Measurements from ENCODE around the gene STRADA.

Gene STRADA

GRCh38 chr17:63694229-63694949 lies 47.2 kb downstream of the STRADA start:
- Histone ChIP-seq H3K36me3 (ENCODE audit: insufficient read depth, low read length) (peaks cover 38% of the 10 kb centered on the region), H3K27ac (ENCODE audit: low read depth, low read length) (no peak overlapping the region), H3K9me3 (ENCODE audit: insufficient read depth, low read depth, low read length) (no peaks in the 10 kb centered on the region), H3K4me3 (ENCODE audit: low read length) (no peak overlapping the region), H3K4me1 (ENCODE audit: insufficient read depth, low read length) (peaks cover 3% of the 10 kb centered on the region; the same call in 1 of the 2 replicates), H3K9ac (ENCODE audit: low read depth, low read length) (no peak overlapping the region), H3K27me3 (ENCODE audit: insufficient read depth, low read length) (no peaks in the 10 kb centered on the region)
- WGBS, result 75% methylated on average over 12 of the region's 12 CpGs

- Histone ChIP-seq H3K9me3 (ENCODE audit: insufficient read depth, low read depth, low read length) (no peaks in the 10 kb centered on the region), H3K27me3 (ENCODE audit: insufficient read depth, low read length) (no peaks in the 10 kb centered on the region), H3K36me3 (ENCODE audit: insufficient read depth, low read length) (peaks cover 46% of the 10 kb centered on the region), H3K4me3 (ENCODE audit: low read length) (no peak overlapping the region), H3K9ac (ENCODE audit: low read depth, low read length) (no peak overlapping the region), H3K4me1 (ENCODE audit: insufficient read depth, low read length) (peaks cover 3% of the 10 kb centered on the region; the same call in 1 of the 2 replicates), H3K27ac (ENCODE audit: low read depth, low read length) (no peak overlapping the region)
- 94% methylated on average over 18 of the region's 18 CpGs for WGBS
Observed at GRCh38 chr17:63693411-63694113, 48.0 kb downstream of the STRADA start.

- H3K4me1 ChIP-seq (ENCODE audit: insufficient read depth, low read length), result no peaks in the 10 kb centered on the region; the same call in 1 of the 2 replicates
- WGBS, result 96% methylated on average over 11 of the region's 11 CpGs
- no peak overlapping the region for H3K27ac ChIP-seq (ENCODE audit: low read depth, low read length)
- no peaks in the 10 kb centered on the region for H3K27me3 ChIP-seq (ENCODE audit: insufficient read depth, low read length)
- no peak overlapping the region for H3K9ac ChIP-seq (ENCODE audit: low read depth, low read length)
- peaks cover 43% of the 10 kb centered on the region for H3K36me3 ChIP-seq (ENCODE audit: insufficient read depth, low read length)
- no peak overlapping the region for H3K4me3 ChIP-seq (ENCODE audit: low read length)
- H3K9me3 ChIP-seq (ENCODE audit: insufficient read depth, low read depth, low read length), result no peaks in the 10 kb centered on the region
Observed at GRCh38 chr17:63692195-63692816, 49.3 kb downstream of the STRADA start.

- Histone ChIP-seq H3K9me3 (ENCODE audit: insufficient read depth, low read depth, low read length) (no peaks in the 10 kb centered on the region), H3K36me3 (ENCODE audit: insufficient read depth, low read length) (peaks cover 43% of the 10 kb centered on the region), H3K9ac (ENCODE audit: low read depth, low read length) (no peak overlapping the region), H3K27ac (ENCODE audit: low read depth, low read length) (no peak overlapping the region), H3K4me3 (ENCODE audit: low read length) (no peak overlapping the region), H3K4me1 (ENCODE audit: insufficient read depth, low read length) (no peaks in the 10 kb centered on the region; the same call in 1 of the 2 replicates), H3K27me3 (ENCODE audit: insufficient read depth, low read length) (no peaks in the 10 kb centered on the region)
- WGBS, result 97% methylated on average over 14 of the region's 14 CpGs
Observed at GRCh38 chr17:63689479-63689878, 52.1 kb downstream of the STRADA start.

- Histone ChIP-seq H3K9ac (ENCODE audit: low read depth, low read length) (no peak overlapping the region), H3K36me3 (ENCODE audit: insufficient read depth, low read length) (peaks cover 43% of the 10 kb centered on the region)
Observed at GRCh38 chr17:63688396-63689020, 53.1 kb downstream of the STRADA start.

GRCh38 chr17:63686138-63686685 lies 55.4 kb downstream of the STRADA start:
- no peak overlapping the region for H3K4me3 ChIP-seq (ENCODE audit: low read length)
- H3K9me3 ChIP-seq (ENCODE audit: insufficient read depth, low read depth, low read length), result no peaks in the 10 kb centered on the region
- no peak overlapping the region for H3K27ac ChIP-seq (ENCODE audit: low read depth, low read length)
- no peak overlapping the region for H3K9ac ChIP-seq (ENCODE audit: low read depth, low read length)
- 93% methylated on average over 3 of the region's 3 CpGs for WGBS
- H3K4me1 ChIP-seq (ENCODE audit: insufficient read depth, low read length), result no peaks in the 10 kb centered on the region
- peaks cover 49% of the 10 kb centered on the region for H3K36me3 ChIP-seq (ENCODE audit: insufficient read depth, low read length)
- H3K27me3 ChIP-seq (ENCODE audit: insufficient read depth, low read length), result no peaks in the 10 kb centered on the region

More at GRCh38 chr17:63688396-63689020, 53.1 kb downstream of the STRADA start:
- Histone ChIP-seq H3K9me3 (ENCODE audit: insufficient read depth, low read depth, low read length) (no peaks in the 10 kb centered on the region), H3K27ac (ENCODE audit: low read depth, low read length) (no peak overlapping the region), H3K27me3 (ENCODE audit: insufficient read depth, low read length) (no peaks in the 10 kb centered on the region), H3K4me1 (ENCODE audit: insufficient read depth, low read length) (no peaks in the 10 kb centered on the region), H3K4me3 (ENCODE audit: low read length) (no peak overlapping the region)
- 88% methylated on average over 12 of the region's 12 CpGs for WGBS

GRCh38 chr17:63685578-63685977 lies 56.0 kb downstream of the STRADA start:
- Histone ChIP-seq H3K27ac (ENCODE audit: low read depth, low read length) (no peak overlapping the region), H3K9ac (ENCODE audit: low read depth, low read length) (no peak overlapping the region), H3K36me3 (ENCODE audit: insufficient read depth, low read length) (peaks cover 42% of the 10 kb centered on the region), H3K4me1 (ENCODE audit: insufficient read depth, low read length) (no peaks in the 10 kb centered on the region), H3K9me3 (ENCODE audit: insufficient read depth, low read depth, low read length) (no peaks in the 10 kb centered on the region), H3K27me3 (ENCODE audit: insufficient read depth, low read length) (no peaks in the 10 kb centered on the region), H3K4me3 (ENCODE audit: low read length) (no peak overlapping the region)
- WGBS, result no CpG with 5 or more reads among the region's 3 CpGs

GRCh38 chr17:63685041-63685440 lies 56.6 kb downstream of the STRADA start:
- Histone ChIP-seq H3K36me3 (ENCODE audit: insufficient read depth, low read length) (peaks cover 37% of the 10 kb centered on the region), H3K9me3 (ENCODE audit: insufficient read depth, low read depth, low read length) (no peaks in the 10 kb centered on the region), H3K4me3 (ENCODE audit: low read length) (no peak overlapping the region), H3K4me1 (ENCODE audit: insufficient read depth, low read length) (no peaks in the 10 kb centered on the region), H3K27me3 (ENCODE audit: insufficient read depth, low read length) (no peaks in the 10 kb centered on the region), H3K9ac (ENCODE audit: low read depth, low read length) (no peak overlapping the region), H3K27ac (ENCODE audit: low read depth, low read length) (no peak overlapping the region)
- 93% methylated on average over 2 of the region's 2 CpGs for WGBS

GRCh38 chr17:63682981-63683380 lies 58.6 kb downstream of the STRADA start:
- no peak overlapping the region for H3K4me3 ChIP-seq (ENCODE audit: low read length)
- H3K4me1 ChIP-seq (ENCODE audit: insufficient read depth, low read length), result no peaks in the 10 kb centered on the region
- H3K27ac ChIP-seq (ENCODE audit: low read depth, low read length), result no peak overlapping the region
- peaks cover 23% of the 10 kb centered on the region for H3K36me3 ChIP-seq (ENCODE audit: insufficient read depth, low read length)
- H3K9me3 ChIP-seq (ENCODE audit: insufficient read depth, low read depth, low read length), result no peaks in the 10 kb centered on the region
- no peak overlapping the region for H3K9ac ChIP-seq (ENCODE audit: low read depth, low read length)
- H3K27me3 ChIP-seq (ENCODE audit: insufficient read depth, low read length), result no peaks in the 10 kb centered on the region

GRCh38 chr17:63682441-63682840 lies 59.2 kb downstream of the STRADA start:
- no peak overlapping the region for H3K9ac ChIP-seq (ENCODE audit: low read depth, low read length)
- 98% methylated on average over 1 of the region's 1 CpG for WGBS
- no peaks in the 10 kb centered on the region for H3K9me3 ChIP-seq (ENCODE audit: insufficient read depth, low read depth, low read length)
- H3K27me3 ChIP-seq (ENCODE audit: insufficient read depth, low read length), result no peaks in the 10 kb centered on the region
- H3K27ac ChIP-seq (ENCODE audit: low read depth, low read length), result no peak overlapping the region
- H3K4me1 ChIP-seq (ENCODE audit: insufficient read depth, low read length), result no peaks in the 10 kb centered on the region
- H3K4me3 ChIP-seq (ENCODE audit: low read length), result no peak overlapping the region
- peaks cover 23% of the 10 kb centered on the region for H3K36me3 ChIP-seq (ENCODE audit: insufficient read depth, low read length)

GRCh38 chr17:63681530-63681929 lies 60.1 kb downstream of the STRADA start:
- peaks cover 23% of the 10 kb centered on the region for H3K36me3 ChIP-seq (ENCODE audit: insufficient read depth, low read length)
- no peaks in the 10 kb centered on the region for H3K9me3 ChIP-seq (ENCODE audit: insufficient read depth, low read depth, low read length)
- no peaks in the 10 kb centered on the region for H3K27me3 ChIP-seq (ENCODE audit: insufficient read depth, low read length)
- 72% methylated on average over 8 of the region's 8 CpGs for WGBS
- no peak overlapping the region for H3K9ac ChIP-seq (ENCODE audit: low read depth, low read length)
- no peak overlapping the region for H3K27ac ChIP-seq (ENCODE audit: low read depth, low read length)
- no peaks in the 10 kb centered on the region for H3K4me1 ChIP-seq (ENCODE audit: insufficient read depth, low read length)
- H3K4me3 ChIP-seq (ENCODE audit: low read length), result no peak overlapping the region
